Measurements from ENCODE around the gene MKS1.

- TF ChIP-seq EP300 (IDR thresholded peaks at IDR 0.05) (no peak), CTCF (IDR thresholded peaks at IDR 0.05) (no peak), POLR2A (IDR thresholded peaks at IDR 0.05) (no peak)
Measured at GRCh38 chr17:58250344-58251011, 31.4 kb upstream of the MKS1 start.

Measured in sigmoid colon (tissue), 4 donors.